ENCODE results near the gene MINK1.
"Not testable (repeated sequence)": the region's sequence is repeated elsewhere in the genome, so short reads cannot be mapped to it uniquely, and the experiment has no call there.

The MINK1 gene

GRCh38 chr17:4812690-4813089, 20.4 kb upstream of the MINK1 start:
- DNase-seq, result no peak

GRCh38 chr17:4815043-4815675, 18.0 kb upstream of the MINK1 start:
- DNase-seq, result no peak

- DNase-seq, result no peak
Measured at GRCh38 chr17:4816826-4817225, 16.3 kb upstream of the MINK1 start.

GRCh38 chr17:4818276-4818675, 14.9 kb upstream of the MINK1 start:
- no peak for DNase-seq

GRCh38 chr17:4822835-4823234, 10.3 kb upstream of the MINK1 start:
- DNase-seq, result no peak

- DNase-seq, result no peak
Measured at GRCh38 chr17:4823373-4824089, 9.6 kb upstream of the MINK1 start.

GRCh38 chr17:4827399-4827798, 5.7 kb upstream of the MINK1 start:
- no peak for DNase-seq

GRCh38 chr17:4832829-4833177, 337 bp upstream of the MINK1 start:
- DNase-seq, result not testable (repeated sequence)

- DNase-seq, result no peak
Measured at GRCh38 chr17:4833941-4834680, 971 bp downstream of the MINK1 start.

GRCh38 chr17:4834681-4835020, 1.5 kb downstream of the MINK1 start:
- no peak for DNase-seq

- DNase-seq, result no peak
Measured at GRCh38 chr17:4836221-4836620, 3.1 kb downstream of the MINK1 start.

- no peak for DNase-seq
Measured at GRCh38 chr17:4837471-4838308, 4.5 kb downstream of the MINK1 start.

- no peak for DNase-seq
Measured at GRCh38 chr17:4838309-4838785, 5.2 kb downstream of the MINK1 start.

GRCh38 chr17:4839221-4839620, 6.1 kb downstream of the MINK1 start:
- no peak for DNase-seq

- no peak for DNase-seq
Measured at GRCh38 chr17:4839965-4840892, 7.1 kb downstream of the MINK1 start.

GRCh38 chr17:4840893-4841242, 7.7 kb downstream of the MINK1 start:
- no peak for DNase-seq

- no peak for DNase-seq
Measured at GRCh38 chr17:4842376-4842775, 9.2 kb downstream of the MINK1 start.

GRCh38 chr17:4843321-4844000, 10.3 kb downstream of the MINK1 start:
- DNase-seq, result no peak

GRCh38 chr17:4845118-4845517, 12.0 kb downstream of the MINK1 start:
- peak; percentile 83 for DNase-seq

GRCh38 chr17:4846635-4847390, 13.7 kb downstream of the MINK1 start:
- DNase-seq, result no peak

- no peak for DNase-seq
Measured at GRCh38 chr17:4849011-4849536, 15.9 kb downstream of the MINK1 start.

Data from SIG-M5 (cell line).